ENCODE measurements around the gene PRR16. TPM values are rescaled to one million over a fixed set of nuclear protein-coding genes. Genes with fewer than 3 reads are reported as not detected.

The PRR16 gene
- total RNA-seq, 6 donors from 2014 or later: 1.7 to 5.2 (median 3.7) TPM

- Histone ChIP-seq H3K27me3 (no peaks in the 10 kb centered on the region), H3K9me3 (no peaks in the 10 kb centered on the region), H3K27ac (no peak overlapping the region), H3K4me1 (no peaks in the 10 kb centered on the region), H3K36me3 (no peaks in the 10 kb centered on the region), H3K4me3 (no peak overlapping the region)
- ATAC-seq (ENCODE audit: low FRiP score in 2 of 2) (no peak), DNase-seq (no peak)
- TF ChIP-seq EP300 (IDR thresholded peaks at IDR 0.05) (no peak), POLR2AphosphoS5 (IDR thresholded peaks at IDR 0.05) (no peak), CTCF (IDR thresholded peaks at IDR 0.05) (no peak), POLR2A (IDR thresholded peaks at IDR 0.05) (no peak)
- WGBS, 2 donors: 81 to 83% methylated on average over 4 of the region's 4 CpGs
These were observed 103.8 kb downstream of the PRR16 start for GRCh38 chr5:120567921-120568320.

DNA sequence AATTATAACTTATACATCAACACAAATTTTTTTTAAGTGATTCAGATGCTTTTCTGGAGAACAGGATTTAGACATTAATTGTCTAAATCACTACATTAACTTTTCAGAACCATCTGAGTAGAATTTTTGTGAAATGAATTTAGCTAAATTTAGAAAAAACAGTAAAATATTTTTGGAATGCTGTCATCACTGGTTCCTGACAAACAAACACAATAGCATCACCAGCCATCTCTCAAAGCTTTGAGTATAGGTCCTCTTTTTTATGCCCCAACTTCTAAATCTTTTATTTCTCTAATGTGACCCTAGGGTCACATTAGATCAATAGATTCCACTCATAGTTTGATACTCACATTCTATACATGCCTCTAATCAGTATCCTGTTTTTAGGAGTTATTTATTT, 104.6 kb downstream of the PRR16 start:
- Histone ChIP-seq H3K9me3 (no peaks in the 10 kb centered on the region), H3K36me3 (no peaks in the 10 kb centered on the region), H3K4me1 (no peaks in the 10 kb centered on the region), H3K4me3 (no peak overlapping the region), H3K27ac (no peak overlapping the region), H3K27me3 (no peaks in the 10 kb centered on the region)
- TF ChIP-seq POLR2A (IDR thresholded peaks at IDR 0.05): no peak
- TF ChIP-seq CTCF (IDR thresholded peaks at IDR 0.05): no peak
- TF ChIP-seq EP300 (IDR thresholded peaks at IDR 0.05): no peak
- no peak for ATAC-seq (ENCODE audit: low FRiP score in 2 of 2)
- DNase-seq: no peak

- Histone ChIP-seq H3K36me3 (no peaks in the 10 kb centered on the region), H3K9me3 (no peaks in the 10 kb centered on the region), H3K4me1 (no peaks in the 10 kb centered on the region), H3K4me3 (no peak overlapping the region), H3K27me3 (no peaks in the 10 kb centered on the region), H3K27ac (no peak overlapping the region)
- 50 to 63% methylated on average over 1 of the region's 1 CpG for WGBS, 2 donors
- DNase-seq (no peak), ATAC-seq (ENCODE audit: low FRiP score in 2 of 2) (no peak)
- no peak for TF ChIP-seq POLR2A (IDR thresholded peaks at IDR 0.05)
- no peak for TF ChIP-seq EP300 (IDR thresholded peaks at IDR 0.05)
- no peak for TF ChIP-seq CTCF (IDR thresholded peaks at IDR 0.05)
- TF ChIP-seq POLR2AphosphoS5 (IDR thresholded peaks at IDR 0.05): no peak
These were observed 112.5 kb downstream of the PRR16 start for GRCh38 chr5:120576588-120576987.

- Histone ChIP-seq H3K4me1 (no peaks in the 10 kb centered on the region), H3K36me3 (no peaks in the 10 kb centered on the region), H3K9me3 (no peaks in the 10 kb centered on the region), H3K27me3 (no peaks in the 10 kb centered on the region), H3K27ac (no peak overlapping the region), H3K4me3 (no peak overlapping the region)
- DNase-seq (no peak), ATAC-seq (ENCODE audit: low FRiP score in 2 of 2) (no peak)
- no peak for TF ChIP-seq EP300 (IDR thresholded peaks at IDR 0.05)
- TF ChIP-seq POLR2AphosphoS5 (IDR thresholded peaks at IDR 0.05): no peak
- no peak for TF ChIP-seq POLR2A (IDR thresholded peaks at IDR 0.05)
- no peak for TF ChIP-seq CTCF (IDR thresholded peaks at IDR 0.05)
- WGBS, 2 donors: 51 to 73% methylated on average over 2 of the region's 2 CpGs
These were observed 118.5 kb downstream of the PRR16 start for GRCh38 chr5:120582635-120583034.

- Histone ChIP-seq H3K27me3 (no peaks in the 10 kb centered on the region), H3K9me3 (no peaks in the 10 kb centered on the region), H3K4me3 (no peak overlapping the region), H3K4me1 (no peaks in the 10 kb centered on the region), H3K36me3 (no peaks in the 10 kb centered on the region), H3K27ac (no peak overlapping the region)
- ATAC-seq (ENCODE audit: low FRiP score in 2 of 2): no peak
- WGBS, 2 donors: 84 to 87% methylated on average over 1 of the region's 1 CpG
- no peak for DNase-seq
- TF ChIP-seq CTCF (IDR thresholded peaks at IDR 0.05): no peak
- TF ChIP-seq POLR2A (IDR thresholded peaks at IDR 0.05): no peak
- TF ChIP-seq EP300 (IDR thresholded peaks at IDR 0.05): no peak
- TF ChIP-seq POLR2AphosphoS5 (IDR thresholded peaks at IDR 0.05): no peak
These were observed 122.5 kb downstream of the PRR16 start for GRCh38 chr5:120586646-120587045.
